OCI-LY3 (cell line): Measurements from ENCODE around the gene TIFAB.

Experiments
- H2AFZ ChIP-seq: fragments of 200-600, 300-600 bp; shearing (Covaris generic); 2 replicates; pipeline ENCODE4 v1.6.0; 2014; ENCODE audit warnings: antibody characterized with exemption, low read depth, low read length
- H3K27ac ChIP-seq: fragments of 200-600, 300-600 bp; sonication (generic); 2 replicates; pipeline ENCODE4 v1.5.1; 2014; ENCODE audit warnings: mild to moderate bottlenecking, low read length, moderate library complexity, mixed read lengths
- H3K27me3 ChIP-seq: fragments of 200-600, 300-600 bp; sonication (generic); 2 replicates; pipeline ENCODE4 v1.6.1; 2014; ENCODE audit warnings: low read depth, low read length, mixed read lengths
- H3K36me3 ChIP-seq: fragments of 200-600, 300-600 bp; sonication (generic); replicated peaks from 2 replicates; pipeline ENCODE3; 2014; ENCODE audit warnings: low read depth, low read length, mixed read lengths
- H3K4me1 ChIP-seq: fragments of 300-600, 200-600 bp; sonication (generic); 2 replicates; pipeline ENCODE4 v1.6.1; 2014; ENCODE audit warnings: low read length, mixed read lengths
- H3K4me2 ChIP-seq: fragments of 200-600, 300-600 bp; sonication (generic); 2 replicates; pipeline ENCODE4 v1.6.1; 2014; ENCODE audit warnings: low read length, mixed read lengths
- H3K4me3 ChIP-seq: fragments of 300-600, 200-600 bp; sonication (generic); 2 replicates; pipeline ENCODE4 v1.5.1; 2014; ENCODE audit warnings: antibody characterized with exemption, mild to moderate bottlenecking, low read length, moderate library complexity
- H3K79me2 ChIP-seq: fragments of 300-600, 200-600 bp; shearing (Covaris generic); 2 replicates; pipeline ENCODE4 v1.6.1; 2014; ENCODE audit warnings: mild to moderate bottlenecking, low read length, mixed read lengths
- H3K9ac ChIP-seq: fragments of 300-600, 200-600 bp; shearing (Covaris generic); 2 replicates; pipeline ENCODE4 v1.6.0; 2014; ENCODE audit warnings: mild to moderate bottlenecking, low read length, moderate library complexity
- H3K9me3 ChIP-seq: fragments of 200-600, 300-600 bp; shearing (Covaris generic); 2 replicates; pipeline ENCODE4 v1.6.1; 2014; ENCODE audit warnings: low read length, mixed read lengths; ENCODE audit not compliant: insufficient read depth
- H4K20me1 ChIP-seq: fragments of 200-600, 300-600 bp; sonication (generic); 2 replicates; pipeline ENCODE4 v1.6.1; 2016; ENCODE audit warnings: low read length, mixed read lengths; ENCODE audit not compliant: insufficient read depth
- CTCF ChIP-seq: fragments of 200-600, 300-600 bp; sonication (generic); IDR thresholded peaks from 2 replicates; pipeline ENCODE4 v1.5.1; 2014; ENCODE audit warnings: antibody characterized with exemption, low read length, low read depth
- EZH2phosphoT487 ChIP-seq: fragments of 200-600 bp; shearing (Covaris generic); IDR thresholded peaks from 2 replicates; pipeline ENCODE4 v1.6.1; 2018; ENCODE audit warnings: antibody characterized with exemption, mixed run types, low read depth

Gene TIFAB

GRCh38 chr5:135471726-135472125, 19.6 kb upstream of the TIFAB start:
- no peak overlapping the region for H3K4me2 ChIP-seq
- no peaks in the 10 kb centered on the region for H3K9me3 ChIP-seq
- no peaks in the 10 kb centered on the region for H3K36me3 ChIP-seq
- no peak overlapping the region for H3K9ac ChIP-seq
- H2AFZ ChIP-seq = no peak overlapping the region
- no peaks in the 10 kb centered on the region for H4K20me1 ChIP-seq
- peaks cover 10% of the 10 kb centered on the region; the same call in 1 of the 2 replicates for H3K27me3 ChIP-seq
- no peak overlapping the region for H3K27ac ChIP-seq
- no peak overlapping the region for H3K4me3 ChIP-seq
- H3K79me2 ChIP-seq = no peaks in the 10 kb centered on the region
- no peaks in the 10 kb centered on the region for H3K4me1 ChIP-seq
- no peak for TF ChIP-seq CTCF
- no peak for TF ChIP-seq EZH2phosphoT487

GRCh38 chr5:135469911-135470310, 17.8 kb upstream of the TIFAB start:
- no peaks in the 10 kb centered on the region for H3K36me3 ChIP-seq
- H3K9ac ChIP-seq = no peak overlapping the region
- 0 out of 2 replicates have a peak, but pooled peaks cover 3% of the 10 kb centered on the region for H3K4me1 ChIP-seq
- H3K4me2 ChIP-seq = no peak overlapping the region
- no peak overlapping the region for H2AFZ ChIP-seq
- no peaks in the 10 kb centered on the region for H3K79me2 ChIP-seq
- H3K27me3 ChIP-seq = peaks cover 20% of the 10 kb centered on the region
- no peaks in the 10 kb centered on the region for H3K9me3 ChIP-seq
- H4K20me1 ChIP-seq = no peaks in the 10 kb centered on the region
- TF ChIP-seq EZH2phosphoT487 (no peak), CTCF (no peak)
- no peak overlapping the region for H3K27ac ChIP-seq
- H3K4me3 ChIP-seq = no peak overlapping the region

GRCh38 chr5:135468541-135468940, 16.4 kb upstream of the TIFAB start:
- Histone ChIP-seq H3K27ac (no peak overlapping the region), H3K79me2 (no peaks in the 10 kb centered on the region), H3K4me2 (no peak overlapping the region), H3K9me3 (no peaks in the 10 kb centered on the region), H3K4me3 (no peak overlapping the region), H2AFZ (no peak overlapping the region), H3K27me3 (peaks cover 25% of the 10 kb centered on the region), H3K36me3 (no peaks in the 10 kb centered on the region), H3K9ac (no peak overlapping the region), H3K4me1 (0 out of 2 replicates have a peak, but pooled peaks cover 3% of the 10 kb centered on the region), H4K20me1 (no peaks in the 10 kb centered on the region)
- TF ChIP-seq CTCF (no peak), EZH2phosphoT487 (no peak)

GRCh38 chr5:135467871-135468485, 15.8 kb upstream of the TIFAB start:
- Histone ChIP-seq H3K9me3 (no peaks in the 10 kb centered on the region), H3K27ac (no peak overlapping the region), H3K4me3 (no peak overlapping the region), H3K79me2 (no peaks in the 10 kb centered on the region), H2AFZ (no peak overlapping the region), H3K4me1 (0 out of 2 replicates have a peak, but pooled peaks cover 3% of the 10 kb centered on the region), H3K36me3 (no peaks in the 10 kb centered on the region), H3K9ac (no peak overlapping the region), H3K27me3 (peaks cover 25% of the 10 kb centered on the region), H4K20me1 (no peaks in the 10 kb centered on the region), H3K4me2 (no peak overlapping the region)
- TF ChIP-seq CTCF (no peak), EZH2phosphoT487 (no peak)
